ENCODE data around the gene MECP2. TPM values are rescaled to one million over a fixed set of nuclear protein-coding genes. Genes with fewer than 3 reads are reported as not detected.

Gene MECP2
- total and polyA plus RNA-seq, 2 donors (not counting 1 experiment from before 2014, with no cell fraction given): 20.0 to 122 TPM

GRCh38 chrX:154028502-154029184 is 68.9 kb downstream of the MECP2 start:
- H3K79me2 ChIP-seq (ENCODE audit: control insufficient read depth, insufficient read depth, low read length): peaks cover 17% of the 10 kb centered on the region
- H3K4me3 Mint-ChIP-seq: no peak overlapping the region
- H3K27me3 ChIP-seq (replicated peaks in 1 of 4; ENCODE audit: control extremely low read depth in 1 of 4, control insufficient read depth in 3 of 4, insufficient read depth in 4 of 4, low read length in 3 of 4): no peaks in the 10 kb centered on the region
- no peak overlapping the region for H3K4me2 ChIP-seq (replicated peaks; ENCODE audit: low read depth, low read length, poor library complexity, severe bottlenecking)
- no peaks in the 10 kb centered on the region for H3K4me1 ChIP-seq (ENCODE audit: control insufficient read depth in 2 of 2, insufficient read depth in 2 of 2, low read length in 2 of 2)
- WGBS (ENCODE audit: insufficient coverage): 98% methylated on average over 7 of the region's 13 CpGs
- H3K4me1 Mint-ChIP-seq: no peaks in the 10 kb centered on the region
- no peak overlapping the region for H3K9ac ChIP-seq (ENCODE audit: low read length)
- TF ChIP-seq CTCF (IDR thresholded peaks at IDR 0.05) (no peak), EZH2 (IDR thresholded peaks at IDR 0.05; ENCODE audit: borderline replicate concordance, insufficient read depth, low read depth, low read length, poor library complexity, severe bottlenecking) (no peak)
- no peak for ATAC-seq (ENCODE audit: low read depth)
- no peaks in the 10 kb centered on the region for H3K27me3 Mint-ChIP-seq
- no peaks in the 10 kb centered on the region for H3K9me3 Mint-ChIP-seq (ENCODE audit: insufficient read depth)
- no peak for DNase-seq
- H3K27ac Mint-ChIP-seq: no peak overlapping the region
- H3K36me3 ChIP-seq (replicated peaks in 1 of 2; ENCODE audit: control extremely low read depth in 1 of 2, control insufficient read depth in 1 of 2, extremely low read depth in 1 of 2, insufficient read depth in 2 of 2, low read length in 1 of 2): peaks cover 0 to 37% of the 10 kb centered on the region in 2 experiments
- no peaks in the 10 kb centered on the region for H3K9me3 ChIP-seq (ENCODE audit: control extremely low read depth in 1 of 3, control insufficient read depth in 2 of 3, insufficient read depth in 1 of 3, low read length in 2 of 3)
- ChIA-PET POLR2A (interaction anchor here (0.5 kb wide), 1 partner anchor 386 kb away, joined by 7 read pairs; no protein-coding TSS in a partner anchor), CTCF (interaction anchor here (0.6 kb wide), 1 partner anchor 71 kb away, joined by 3 read pairs; no protein-coding TSS in a partner anchor)
- no peak overlapping the region for H3K27ac ChIP-seq (ENCODE audit: low read length in 2 of 2)
- no peak overlapping the region for H2AFZ ChIP-seq (ENCODE audit: insufficient read depth, low read depth, low read length, poor library complexity, severe bottlenecking)
- no peak overlapping the region for H3K4me3 ChIP-seq (ENCODE audit: control extremely low read depth in 1 of 5, extremely low read depth in 1 of 5, insufficient read depth in 1 of 5, low read depth in 2 of 5, low read length in 4 of 5)
- H4K20me1 ChIP-seq (ENCODE audit: control insufficient read depth, insufficient read depth, low read length, poor library complexity, severe bottlenecking): peaks cover 20% of the 10 kb centered on the region
- intact Hi-C loops (cut with micrococcal nuclease): no loop called here

- CTCF ChIA-PET: no interaction called here
These were observed 69.5 kb downstream of the MECP2 start for GRCh38 chrX:154027986-154028385.

More at GRCh38 chrX:154027986-154028385, 69.5 kb downstream of the MECP2 start:
- peaks cover 13% of the 10 kb centered on the region for H4K20me1 ChIP-seq (ENCODE audit: control insufficient read depth, insufficient read depth, low read length, poor library complexity, severe bottlenecking)
- POLR2A ChIA-PET: interaction anchor here (0.5 kb wide), 1 partner anchor 387 kb away, joined by 7 read pairs; no protein-coding TSS in a partner anchor
- intact Hi-C loops (cut with micrococcal nuclease): no loop called here
- no peaks in the 10 kb centered on the region for H3K4me1 Mint-ChIP-seq
- ATAC-seq (ENCODE audit: low read depth) (no peak), DNase-seq (no peak)
- no peaks in the 10 kb centered on the region for H3K9me3 ChIP-seq (ENCODE audit: control extremely low read depth in 1 of 3, control insufficient read depth in 2 of 3, insufficient read depth in 1 of 3, low read length in 2 of 3)
- H3K4me3 ChIP-seq (ENCODE audit: control extremely low read depth in 1 of 5, extremely low read depth in 1 of 5, insufficient read depth in 1 of 5, low read depth in 2 of 5, low read length in 4 of 5): no peak overlapping the region
- TF ChIP-seq CTCF (IDR thresholded peaks at IDR 0.05) (no peak), EZH2 (IDR thresholded peaks at IDR 0.05; ENCODE audit: borderline replicate concordance, insufficient read depth, low read depth, low read length, poor library complexity, severe bottlenecking) (no peak)
- no peaks in the 10 kb centered on the region for H3K9me3 Mint-ChIP-seq (ENCODE audit: insufficient read depth)
- H3K79me2 ChIP-seq (ENCODE audit: control insufficient read depth, insufficient read depth, low read length): peaks cover 11% of the 10 kb centered on the region
- no peak overlapping the region for H3K27ac ChIP-seq (ENCODE audit: low read length in 2 of 2)
- H3K27me3 ChIP-seq (replicated peaks in 1 of 4; ENCODE audit: control extremely low read depth in 1 of 4, control insufficient read depth in 3 of 4, insufficient read depth in 4 of 4, low read length in 3 of 4): no peaks in the 10 kb centered on the region
- H3K36me3 ChIP-seq (replicated peaks in 1 of 2; ENCODE audit: control extremely low read depth in 1 of 2, control insufficient read depth in 1 of 2, extremely low read depth in 1 of 2, insufficient read depth in 2 of 2, low read length in 1 of 2): peaks cover 0 to 37% of the 10 kb centered on the region in 2 experiments
- 100% methylated on average over 1 of the region's 1 CpG for WGBS (ENCODE audit: insufficient coverage)
- H3K27me3 Mint-ChIP-seq: no peaks in the 10 kb centered on the region
- H2AFZ ChIP-seq (ENCODE audit: insufficient read depth, low read depth, low read length, poor library complexity, severe bottlenecking): no peak overlapping the region
- H3K4me2 ChIP-seq (replicated peaks; ENCODE audit: low read depth, low read length, poor library complexity, severe bottlenecking): no peak overlapping the region
- no peak overlapping the region for H3K9ac ChIP-seq (ENCODE audit: low read length)
- H3K4me1 ChIP-seq (ENCODE audit: control insufficient read depth in 2 of 2, insufficient read depth in 2 of 2, low read length in 2 of 2): no peaks in the 10 kb centered on the region
- no peak overlapping the region for H3K4me3 Mint-ChIP-seq
- no peak overlapping the region for H3K27ac Mint-ChIP-seq

Measured in B cell (primary cell).